Stimulated activated CD4-positive, alpha-beta T cell treated with anti-CD3 and anti-CD28 coated beads, Interleukin-4, amount 100 ng/mL, for 1 hour (primary cell): ENCODE data around the gene SRRM3.
"Not testable (repeated sequence)": the region's sequence is repeated elsewhere in the genome, so short reads cannot be mapped to it uniquely, and the experiment has no call there.

ENCODE experiments used
- DNase-seq: peaks from one replicate; pipeline ENCODE4 v3.0.0-alpha.2; 2020

Gene SRRM3

DNA sequence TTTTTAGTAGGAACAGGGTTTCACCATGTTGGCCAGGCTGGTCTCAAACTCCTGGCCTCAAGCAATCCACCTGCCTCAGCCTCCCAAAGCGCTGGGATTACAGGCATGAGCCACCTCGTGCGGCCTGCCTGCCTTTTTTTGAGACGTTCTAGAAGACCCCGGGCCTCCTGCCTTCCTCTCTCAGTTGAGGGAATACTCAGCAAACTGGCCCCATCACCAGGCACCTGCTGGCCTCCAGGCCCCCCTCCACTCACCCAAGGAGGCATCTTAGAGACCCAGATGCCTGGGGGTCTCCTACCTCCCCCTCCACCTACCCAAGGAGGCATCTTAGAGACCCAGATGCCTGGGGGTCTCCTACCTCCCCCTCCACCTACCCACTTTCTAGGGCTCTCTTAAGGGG lies 91.2 kb downstream of the SRRM3 start:
- DNase-seq: not testable (repeated sequence)

DNA sequence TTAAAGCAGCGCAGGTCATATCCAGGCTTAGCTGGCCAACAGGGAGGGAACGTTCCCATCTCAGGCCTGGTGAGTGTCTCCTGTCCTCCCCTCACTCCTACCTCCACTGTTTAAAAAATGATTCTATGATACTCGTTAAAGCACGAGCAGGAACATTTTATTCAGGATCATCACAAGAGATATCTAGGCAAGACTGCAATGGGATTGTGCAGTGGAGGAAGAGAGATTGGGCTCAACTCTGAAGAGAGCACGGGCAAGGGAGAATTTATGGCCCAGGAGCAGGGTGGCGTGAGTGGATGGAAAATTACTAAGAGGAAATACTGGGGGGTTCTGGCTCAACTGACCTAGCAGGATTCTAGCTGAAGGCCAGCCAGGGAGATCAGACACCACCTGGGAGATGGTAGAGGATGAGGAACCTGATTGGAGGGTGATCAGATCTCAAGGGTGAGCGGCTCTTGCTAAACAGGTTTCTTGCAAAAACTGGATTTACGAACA lies 91.8 kb downstream of the SRRM3 start:
- DNase-seq: no peak

DNA sequence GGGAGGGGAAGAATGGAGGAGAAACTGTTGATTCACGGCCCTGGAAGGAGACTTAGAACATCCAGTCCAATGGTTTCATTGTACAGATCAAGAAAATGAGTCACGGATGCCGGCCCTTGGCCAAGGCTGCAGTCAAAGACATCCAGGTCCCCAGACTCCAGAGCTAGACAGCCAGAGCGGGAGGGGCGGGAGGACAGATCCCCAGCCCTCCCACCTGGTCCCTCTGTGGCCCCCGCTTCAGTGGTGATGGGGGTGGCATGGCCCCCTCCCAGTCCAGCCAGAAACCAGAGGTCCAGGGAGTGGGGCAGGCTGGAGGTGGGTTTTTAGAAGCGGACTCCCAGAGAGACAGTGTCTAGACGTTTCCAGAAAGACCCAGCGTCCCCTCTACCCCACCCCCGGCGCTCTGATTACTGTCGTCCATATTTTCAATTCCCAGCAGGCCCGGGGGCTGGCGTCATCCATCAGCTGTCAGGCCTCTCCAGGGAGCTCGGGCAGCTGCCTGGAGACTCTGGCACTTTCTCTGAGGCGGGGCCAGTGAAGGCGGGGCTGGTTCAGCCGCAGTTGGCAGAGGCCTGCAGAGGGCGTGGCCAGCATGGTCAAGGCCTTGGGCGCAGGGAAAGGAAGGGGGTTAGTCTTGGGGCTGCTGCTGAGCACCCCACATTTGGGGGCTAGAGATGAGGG lies 92.8 kb downstream of the SRRM3 start:
- no peak for DNase-seq

DNA sequence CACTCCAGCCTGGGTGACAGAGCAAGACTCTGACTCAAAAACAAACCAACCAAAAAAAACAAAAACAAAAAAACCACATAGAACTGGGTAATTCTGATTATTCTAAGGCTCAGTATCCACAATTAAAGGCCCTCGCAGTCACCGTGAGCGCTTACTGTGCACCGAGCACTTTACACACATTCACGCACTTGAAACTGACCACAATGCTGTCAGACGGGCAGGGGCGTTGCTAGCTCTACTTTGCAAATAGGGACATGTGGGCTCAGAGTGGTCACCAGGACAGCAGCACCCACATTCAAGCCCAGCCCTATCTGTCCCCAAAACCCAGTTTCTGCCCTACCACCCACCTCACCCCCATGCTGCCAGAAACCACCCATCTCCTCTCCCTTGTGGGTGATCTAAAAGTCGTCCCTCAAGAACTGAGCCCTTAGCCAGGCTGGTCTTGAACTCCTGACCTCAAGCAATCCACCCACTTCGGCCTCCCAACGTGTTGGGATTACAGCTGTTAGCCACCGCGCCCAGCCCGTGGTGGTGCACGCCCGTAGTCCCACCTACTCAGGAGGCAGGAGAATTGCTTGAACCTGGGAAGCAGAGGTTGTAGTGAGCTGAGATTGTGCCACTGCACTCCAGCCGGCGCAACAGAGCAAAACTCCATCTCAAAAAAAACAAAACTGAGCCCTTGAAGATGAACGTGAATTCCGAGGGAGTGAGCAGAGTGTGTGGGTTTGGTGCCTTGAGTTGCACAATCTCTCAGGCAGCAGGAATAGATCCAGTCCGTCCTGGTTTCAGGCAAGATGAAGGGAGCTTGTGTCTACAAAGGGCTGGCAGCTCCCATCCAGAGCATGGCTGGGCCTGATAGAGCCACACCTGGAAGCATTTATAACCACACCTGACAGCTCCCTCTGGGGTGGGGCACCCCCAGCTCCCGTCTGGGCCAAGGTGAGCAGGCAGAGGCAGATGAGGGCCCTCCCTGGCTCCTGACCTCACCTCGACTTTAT lies 95.3 kb downstream of the SRRM3 start:
- DNase-seq: no peak

DNA sequence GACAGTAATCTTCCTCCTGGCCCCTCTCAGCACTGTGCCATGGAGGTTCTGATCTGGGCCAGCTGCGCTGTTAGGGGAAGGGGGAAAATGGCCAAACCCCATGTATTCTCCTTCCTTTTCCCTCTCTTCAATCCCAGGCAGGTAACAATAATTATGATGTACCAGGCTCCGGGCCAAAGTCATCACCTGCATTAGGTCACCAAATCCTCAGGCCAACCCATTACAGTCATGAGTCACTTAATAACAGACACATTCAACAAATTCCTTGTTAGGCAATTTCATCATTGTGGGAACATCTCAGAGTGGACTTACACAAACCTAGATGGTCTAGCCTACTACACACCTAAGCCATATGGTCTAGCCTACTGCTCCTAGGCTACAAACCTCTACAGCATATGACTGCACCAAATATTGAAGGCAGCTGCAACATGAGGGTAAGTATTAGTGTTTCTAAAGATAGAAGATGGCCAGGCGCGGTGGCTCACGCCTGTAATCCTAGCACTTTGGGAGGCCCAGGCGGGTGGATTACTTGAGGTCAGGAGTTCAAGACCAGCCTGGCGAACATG lies 98.6 kb downstream of the SRRM3 start:
- no peak for DNase-seq

DNA sequence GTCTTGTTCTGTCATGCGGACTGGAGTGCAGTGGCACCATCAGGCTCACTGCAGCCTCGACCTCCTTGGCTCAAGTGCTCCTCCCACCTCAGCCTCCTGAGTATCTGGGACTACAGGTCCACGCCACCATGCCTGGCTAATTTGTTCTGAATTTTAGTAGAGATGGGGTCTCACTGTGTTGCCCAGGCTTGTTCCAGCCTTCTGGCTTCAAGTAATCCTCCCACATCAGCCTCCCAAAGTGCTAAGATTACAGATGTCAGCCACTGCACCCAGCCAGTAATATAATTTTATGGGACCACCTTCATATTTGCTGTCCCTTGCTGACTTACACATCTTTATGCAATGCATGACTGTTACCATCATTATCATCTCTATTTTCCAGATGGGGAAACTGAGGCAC lies 99.3 kb downstream of the SRRM3 start:
- DNase-seq: no peak

DNA sequence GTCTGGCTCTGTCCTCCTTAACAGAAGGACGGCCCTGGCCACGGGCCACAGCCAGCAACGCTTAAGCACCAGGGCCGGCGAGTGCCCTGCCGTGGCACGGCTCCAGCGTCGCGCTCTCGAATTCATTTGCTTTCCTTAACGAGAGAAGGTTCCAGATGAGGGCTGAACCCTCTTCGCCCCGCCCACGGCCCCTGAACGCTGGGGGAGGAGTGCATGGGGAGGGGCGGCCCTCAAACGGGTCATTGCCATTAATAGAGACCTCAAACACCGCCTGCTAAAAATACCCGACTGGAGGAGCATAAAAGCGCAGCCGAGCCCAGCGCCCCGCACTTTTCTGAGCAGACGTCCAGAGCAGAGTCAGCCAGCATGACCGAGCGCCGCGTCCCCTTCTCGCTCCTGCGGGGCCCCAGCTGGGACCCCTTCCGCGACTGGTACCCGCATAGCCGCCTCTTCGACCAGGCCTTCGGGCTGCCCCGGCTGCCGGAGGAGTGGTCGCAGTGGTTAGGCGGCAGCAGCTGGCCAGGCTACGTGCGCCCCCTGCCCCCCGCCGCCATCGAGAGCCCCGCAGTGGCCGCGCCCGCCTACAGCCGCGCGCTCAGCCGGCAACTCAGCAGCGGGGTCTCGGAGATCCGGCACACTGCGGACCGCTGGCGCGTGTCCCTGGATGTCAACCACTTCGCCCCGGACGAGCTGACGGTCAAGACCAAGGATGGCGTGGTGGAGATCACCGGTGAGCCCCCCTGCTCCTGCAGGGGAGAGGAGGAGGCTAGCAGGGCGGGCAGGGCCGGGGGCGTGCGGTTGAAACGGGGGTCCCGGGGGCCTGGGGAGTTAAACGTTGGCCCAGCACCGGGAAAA lies 100.9 kb downstream of the SRRM3 start, which contains the start of gene HSPB1:
TSS of gene HSPB1 (plus strand) at position 327 of the 855 bp plus-strand sequence. CDS start at position 367, 40 bp downstream.
- peak; percentile 67 for DNase-seq

DNA sequence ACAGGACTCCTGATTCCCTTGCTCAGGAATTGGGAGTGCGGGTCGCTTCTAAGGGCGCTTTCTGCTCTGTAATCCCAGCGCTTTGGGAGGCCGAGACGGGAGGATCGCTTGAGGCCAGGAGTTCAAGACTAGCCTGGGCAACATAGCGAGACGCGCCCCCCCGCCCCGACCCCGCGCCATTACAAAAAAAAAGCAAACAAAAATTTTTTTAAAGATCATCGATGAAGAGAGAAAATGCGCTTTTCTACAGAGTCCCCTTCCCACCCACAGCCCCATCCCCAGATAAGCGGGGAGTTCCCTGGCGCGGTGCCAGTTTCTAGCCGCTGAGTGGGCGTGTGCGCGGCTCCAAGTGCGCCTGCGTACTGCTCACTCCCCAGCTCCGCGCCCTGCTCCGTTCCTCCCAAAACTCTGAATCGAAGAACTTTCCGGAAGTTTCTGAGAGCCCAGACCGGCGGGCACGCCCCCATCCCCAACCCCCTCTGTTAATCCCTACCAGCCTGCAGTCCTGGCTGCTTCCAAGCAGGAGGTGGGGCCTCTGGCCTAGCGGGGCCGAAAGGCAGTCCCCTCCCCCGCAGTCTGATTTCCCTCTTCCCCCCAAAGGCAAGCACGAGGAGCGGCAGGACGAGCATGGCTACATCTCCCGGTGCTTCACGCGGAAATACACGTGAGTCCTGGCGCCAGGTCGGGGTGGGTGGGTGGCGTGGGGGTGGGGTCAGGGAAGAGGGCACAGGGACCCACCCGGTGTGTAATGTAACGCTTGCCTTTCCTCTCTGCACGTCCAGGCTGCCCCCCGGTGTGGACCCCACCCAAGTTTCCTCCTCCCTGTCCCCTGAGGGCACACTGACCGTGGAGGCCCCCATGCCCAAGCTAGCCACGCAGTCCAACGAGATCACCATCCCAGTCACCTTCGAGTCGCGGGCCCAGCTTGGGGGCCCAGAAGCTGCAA lies 101.8 kb downstream of the SRRM3 start:
- peak; percentile 82 for DNase-seq

DNA sequence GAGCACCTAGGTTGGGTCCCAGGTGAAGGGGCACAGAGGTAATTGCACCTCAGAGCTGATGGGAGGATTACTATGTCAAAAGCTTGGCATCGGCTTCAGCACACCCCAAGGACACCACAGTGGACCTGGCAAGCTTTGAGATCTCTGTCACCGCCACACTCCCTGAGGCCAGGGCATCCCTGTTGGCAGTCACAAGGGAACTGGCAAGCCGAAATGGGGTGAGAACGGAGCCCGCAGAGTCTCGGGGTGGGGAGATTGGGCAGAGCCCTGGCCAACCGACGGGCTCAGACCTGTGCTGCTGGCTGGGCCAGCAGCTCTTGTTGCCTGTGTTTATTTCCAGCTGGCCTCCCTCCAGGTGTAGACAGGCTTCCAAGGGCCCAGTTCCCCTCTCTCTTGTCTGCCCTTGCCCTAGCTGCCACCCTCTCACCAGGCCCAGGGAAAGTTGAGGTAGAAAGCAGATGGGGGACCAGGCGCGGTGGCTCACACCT lies 103.2 kb downstream of the SRRM3 start:
- no peak for DNase-seq

DNA sequence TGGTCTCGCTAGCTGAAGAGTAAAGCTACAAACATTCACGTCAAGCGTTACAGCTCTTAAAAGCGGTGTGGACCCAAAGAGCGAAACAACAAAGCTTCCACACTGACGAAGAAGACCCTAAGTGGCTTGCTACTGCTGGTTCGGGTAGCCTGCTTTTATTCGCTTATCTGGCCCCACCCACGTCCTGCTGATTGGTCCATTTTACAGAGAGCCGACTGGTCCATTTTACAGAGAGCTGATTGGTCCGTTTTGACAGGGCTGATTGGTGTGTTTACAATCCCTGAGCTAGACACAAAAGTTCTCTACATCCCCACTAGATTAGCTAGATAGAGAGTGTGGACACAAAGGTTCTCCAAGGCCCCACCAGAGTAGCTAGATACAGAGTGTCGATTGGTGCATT lies 107.2 kb downstream of the SRRM3 start:
- DNase-seq: not testable (repeated sequence)

DNA sequence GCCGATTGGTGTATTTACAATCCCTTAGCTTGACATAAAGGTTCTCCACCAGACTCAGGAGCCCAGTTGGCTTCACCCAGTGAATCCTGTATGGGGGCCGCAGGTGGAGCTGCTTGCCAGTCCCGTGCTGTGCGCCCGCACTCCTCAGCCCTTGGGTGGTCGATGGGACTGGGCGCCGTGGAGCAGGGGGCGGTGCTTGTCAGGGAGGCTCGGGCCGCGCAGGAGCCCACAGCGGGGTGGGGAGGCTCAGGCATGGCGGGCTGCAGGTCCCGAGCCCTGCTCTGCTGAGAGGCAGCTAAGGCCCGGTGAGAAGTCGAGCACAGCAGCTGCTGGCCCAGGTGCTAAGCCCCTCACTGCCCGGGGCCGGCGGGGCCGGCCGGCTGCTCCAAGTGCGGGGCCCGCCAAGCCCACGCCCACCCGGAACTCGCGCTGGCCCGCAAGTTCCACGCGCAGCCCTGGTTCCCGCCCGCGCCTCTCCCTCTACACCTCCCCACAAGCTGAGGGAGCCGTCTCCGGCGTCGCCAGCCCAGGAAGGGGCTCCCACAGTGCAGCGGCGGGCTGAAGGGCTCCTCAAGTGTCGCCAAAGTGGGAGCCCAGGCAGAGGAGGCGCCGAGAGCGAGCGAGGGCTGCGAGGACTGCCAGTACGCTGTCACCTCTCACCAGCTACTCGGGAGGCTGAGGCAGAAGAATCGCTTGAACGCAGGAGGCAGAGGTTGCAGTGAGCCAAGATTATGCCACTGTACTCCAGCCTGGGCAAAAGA lies 107.8 kb downstream of the SRRM3 start:
- not testable (repeated sequence) for DNase-seq

DNA sequence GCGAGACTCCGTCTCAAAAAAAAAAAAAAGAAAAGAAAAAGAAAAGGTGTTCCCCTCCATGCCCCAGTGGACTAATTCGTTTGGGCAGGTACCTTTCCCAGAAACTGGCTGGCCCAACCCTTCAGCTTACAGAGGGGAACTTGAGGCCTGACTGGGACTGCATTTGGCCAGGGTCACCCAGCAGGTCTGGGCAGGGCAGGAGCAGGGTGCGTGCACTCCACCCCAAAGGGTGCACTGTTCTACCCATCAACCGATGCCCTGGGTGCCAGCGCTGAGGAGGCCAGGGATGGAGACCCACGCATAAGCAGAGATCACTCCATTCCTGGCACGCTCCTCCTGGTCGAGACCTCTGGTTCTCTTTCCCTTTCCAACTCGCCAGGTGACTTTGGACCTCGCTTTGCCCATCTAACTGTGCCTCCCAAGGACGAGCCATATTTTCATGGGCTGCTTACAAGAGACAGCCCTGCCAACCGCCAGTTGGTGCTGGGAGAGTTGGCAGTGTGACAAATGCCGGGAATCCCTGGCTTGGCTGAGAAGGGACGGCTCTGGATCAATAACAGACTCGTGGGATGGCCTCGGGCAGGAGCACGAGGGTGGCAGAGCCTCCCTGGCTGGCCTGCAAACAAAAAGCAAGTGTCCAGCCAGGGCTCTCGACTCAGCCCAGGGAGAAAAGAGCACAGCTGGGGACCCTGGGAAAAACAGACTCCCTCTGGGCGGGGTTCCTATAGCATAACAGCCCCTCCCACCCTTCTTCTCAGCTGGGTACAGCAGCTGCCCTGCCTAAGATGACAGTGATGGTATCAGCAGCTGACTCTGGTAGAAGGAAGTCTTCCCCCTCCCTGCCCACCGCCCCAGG lies 108.6 kb downstream of the SRRM3 start:
- no peak for DNase-seq

DNA sequence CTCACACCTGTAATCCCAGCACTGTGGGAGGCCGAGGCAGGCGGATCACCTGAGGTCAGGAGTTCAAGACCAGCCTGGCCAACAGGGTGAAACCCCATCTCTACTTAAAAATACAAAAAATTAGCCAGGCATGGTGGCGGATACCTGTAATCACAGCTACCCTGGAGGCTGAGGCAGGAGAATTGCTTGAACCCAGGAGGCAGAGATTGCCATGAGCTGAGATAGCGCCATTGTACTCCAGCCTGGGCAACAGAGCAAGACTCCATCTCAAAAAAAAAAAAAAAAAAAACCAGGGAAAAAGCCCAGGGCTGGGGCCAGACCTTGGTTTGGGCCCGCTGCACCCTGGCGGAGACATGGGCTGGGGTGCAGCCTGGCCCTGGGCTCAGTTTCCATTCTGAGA lies 110.1 kb downstream of the SRRM3 start:
- not testable (repeated sequence) for DNase-seq

DNA sequence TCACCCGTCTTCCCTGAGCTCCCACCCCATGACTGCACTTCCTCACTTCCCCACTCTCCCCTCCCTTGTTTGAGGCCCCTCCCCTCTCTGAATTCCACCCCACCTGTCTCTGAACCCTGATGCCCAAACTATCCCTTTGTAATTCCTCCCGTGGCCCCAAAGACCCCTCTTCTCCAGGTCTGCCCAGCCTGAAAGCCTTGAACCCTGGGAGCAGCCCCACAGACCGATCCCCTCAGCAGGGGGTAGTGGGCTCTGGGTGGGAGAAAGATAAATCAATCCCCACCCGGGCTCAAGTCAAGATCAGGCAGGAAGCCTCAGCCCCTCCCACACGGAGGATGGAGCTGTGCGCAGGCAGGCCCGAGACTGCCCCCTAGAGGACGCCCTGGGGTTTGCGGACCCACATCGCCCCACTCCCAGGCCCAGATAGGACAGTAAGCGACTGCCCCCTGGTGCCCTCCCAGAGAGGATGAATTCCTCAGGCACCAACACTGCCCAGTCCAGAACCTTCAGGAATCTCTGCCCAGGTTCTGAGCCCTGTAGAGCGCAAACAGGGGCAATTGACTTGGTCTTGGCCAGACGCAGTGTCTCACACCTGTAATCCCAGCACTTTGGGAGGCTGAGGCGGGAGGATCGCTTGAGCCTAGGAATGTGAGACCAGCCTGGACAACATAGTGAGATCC lies 112.5 kb downstream of the SRRM3 start:
- DNase-seq: peak; percentile 96

DNA sequence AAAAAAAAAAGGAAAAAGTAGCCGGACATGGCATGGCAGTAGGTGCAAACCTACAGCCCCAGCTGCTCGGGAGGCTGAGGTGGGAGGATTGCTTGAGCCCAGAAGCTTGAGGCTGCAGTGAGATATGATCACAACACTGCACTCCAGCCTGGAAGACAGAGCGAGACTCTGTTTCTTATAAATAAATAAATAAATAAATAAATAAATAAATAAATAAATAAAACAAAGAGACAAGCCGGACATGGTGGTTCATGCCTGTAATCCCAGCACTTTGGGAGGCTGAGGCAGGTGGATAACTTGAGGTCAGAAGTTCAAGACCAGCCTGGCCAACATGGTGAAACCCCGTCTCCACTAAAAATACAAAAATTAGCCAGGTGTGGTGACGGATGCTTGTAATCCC lies 113.0 kb downstream of the SRRM3 start:
- DNase-seq: not testable (repeated sequence)

DNA sequence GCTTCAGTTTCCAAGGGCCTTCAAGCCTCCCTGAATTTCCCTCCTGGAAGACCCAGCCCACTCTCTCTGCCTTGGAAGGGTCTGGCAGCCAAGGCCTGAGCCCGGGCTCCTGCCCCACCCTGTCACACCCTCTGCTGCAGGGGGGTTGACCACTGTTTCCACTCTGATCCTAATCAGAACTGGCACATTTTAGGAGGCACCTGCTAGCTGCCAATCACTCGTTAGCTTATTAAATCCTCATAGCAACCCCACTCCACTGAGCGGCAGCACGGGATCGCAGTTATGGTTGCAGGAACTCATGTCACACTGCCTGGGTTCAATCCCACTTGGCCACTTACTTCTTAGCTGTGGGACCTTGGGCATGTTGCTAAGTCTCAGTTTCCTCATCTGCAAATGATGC lies 113.7 kb downstream of the SRRM3 start:
- DNase-seq: no peak

DNA sequence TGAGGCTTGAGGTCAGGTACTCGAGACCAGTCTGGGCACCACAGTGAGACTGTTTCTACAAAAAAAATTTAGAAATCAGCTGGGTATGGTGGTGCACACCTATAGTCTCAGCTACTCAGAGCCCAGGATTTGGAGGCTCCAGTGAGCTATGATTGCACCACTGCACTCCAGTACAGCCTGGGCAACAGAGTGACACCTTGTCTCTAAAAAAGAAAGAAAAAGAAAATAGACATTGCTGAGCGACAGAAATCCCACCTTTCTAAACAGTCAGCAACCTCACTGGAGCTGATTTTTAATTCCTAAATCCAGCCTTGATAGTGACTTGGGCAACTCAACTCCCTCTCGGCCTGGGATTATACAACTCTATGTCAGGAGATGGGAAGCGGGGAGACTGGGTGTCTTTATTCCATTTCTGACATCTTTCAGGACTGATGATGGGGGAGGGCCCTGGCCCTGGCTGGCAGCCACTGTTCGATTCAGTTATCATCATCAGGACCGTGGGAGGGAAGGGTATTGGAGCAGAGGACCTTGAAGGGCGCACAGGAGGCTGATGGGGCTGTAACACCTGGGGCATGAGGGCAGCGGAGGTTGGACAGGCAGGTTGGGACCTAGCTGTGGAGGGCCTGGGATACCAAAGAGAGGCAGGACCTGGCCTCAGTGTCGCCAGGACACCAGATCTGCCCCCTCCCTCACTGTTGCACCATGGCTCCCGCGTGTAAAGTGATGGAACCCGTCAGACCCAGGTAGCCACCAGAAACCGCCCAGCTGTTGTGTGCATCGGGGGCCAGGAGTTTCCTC lies 115.5 kb downstream of the SRRM3 start:
- no peak for DNase-seq
